ENCODE results near the gene KDM6A.
"Not testable (repeated sequence)": the region's sequence is repeated elsewhere in the genome, so short reads cannot be mapped to it uniquely, and the experiment has no call there.

KDM6A gene

GRCh38 chrX:44961817-44962607 is 89.0 kb downstream of the KDM6A start:
- no peak for DNase-seq (ENCODE audit: low spot score)

- DNase-seq (ENCODE audit: low spot score): no peak
Observed at GRCh38 chrX:44962944-44963343, 90.0 kb downstream of the KDM6A start.

GRCh38 chrX:44967221-44967620 is 94.2 kb downstream of the KDM6A start:
- DNase-seq (ENCODE audit: low spot score): no peak

- DNase-seq (ENCODE audit: low spot score): no peak
Observed at GRCh38 chrX:44970709-44971108, 97.7 kb downstream of the KDM6A start.

- DNase-seq (ENCODE audit: low spot score): no peak
Observed at GRCh38 chrX:44971674-44972073, 98.7 kb downstream of the KDM6A start.

GRCh38 chrX:44972132-44972531 is 99.1 kb downstream of the KDM6A start:
- DNase-seq (ENCODE audit: low spot score): no peak

GRCh38 chrX:44973420-44973932 is 100.5 kb downstream of the KDM6A start:
- no peak for DNase-seq (ENCODE audit: low spot score)

- peak; percentile 42 for DNase-seq (ENCODE audit: low spot score)
Observed at GRCh38 chrX:44974451-44974850, 101.5 kb downstream of the KDM6A start.

- DNase-seq (ENCODE audit: low spot score): no peak
Observed at GRCh38 chrX:44975666-44976263, 102.8 kb downstream of the KDM6A start.

- DNase-seq (ENCODE audit: low spot score): no peak
Observed at GRCh38 chrX:44978976-44979375, 106.0 kb downstream of the KDM6A start.

- no peak for DNase-seq (ENCODE audit: low spot score)
Observed at GRCh38 chrX:44980403-44980802, 107.4 kb downstream of the KDM6A start.

GRCh38 chrX:44980883-44981282 is 107.9 kb downstream of the KDM6A start:
- DNase-seq (ENCODE audit: low spot score): no peak

- no peak for DNase-seq (ENCODE audit: low spot score)
Observed at GRCh38 chrX:44989995-44990770, 117.2 kb downstream of the KDM6A start.

GRCh38 chrX:44992775-44993174 is 119.8 kb downstream of the KDM6A start:
- no peak for DNase-seq (ENCODE audit: low spot score)

- DNase-seq (ENCODE audit: low spot score): no peak
Observed at GRCh38 chrX:44996277-44996676, 123.3 kb downstream of the KDM6A start.

GRCh38 chrX:44997282-44997812 is 124.4 kb downstream of the KDM6A start:
- no peak for DNase-seq (ENCODE audit: low spot score)

GRCh38 chrX:44997888-44998287 is 124.9 kb downstream of the KDM6A start:
- DNase-seq (ENCODE audit: low spot score): no peak

GRCh38 chrX:44999237-44999636 is 126.2 kb downstream of the KDM6A start:
- DNase-seq (ENCODE audit: low spot score): peak; percentile 22

GRCh38 chrX:44999872-45000271 is 126.9 kb downstream of the KDM6A start:
- DNase-seq (ENCODE audit: low spot score): not testable (repeated sequence)

GRCh38 chrX:45001048-45001447 is 128.1 kb downstream of the KDM6A start:
- no peak for DNase-seq (ENCODE audit: low spot score)

- DNase-seq (ENCODE audit: low spot score): no peak
Observed at GRCh38 chrX:45003085-45003484, 130.1 kb downstream of the KDM6A start.

GRCh38 chrX:45006002-45006800 is 133.2 kb downstream of the KDM6A start:
- DNase-seq (ENCODE audit: low spot score): peak; percentile 83
